GM12878 (cell line): Measurements from ENCODE around the gene SMARCA4.

ENCODE experiments used
- EZH2 ChIP-seq: IDR thresholded peaks from 2 replicates; pipeline ENCODE4 v1.6.1; 2012; ENCODE audit warnings: low read depth, mild to moderate bottlenecking, control low read depth, inconsistent platforms, low read length, borderline replicate concordance; ENCODE audit not compliant: control insufficient read depth
- NFIC ChIP-seq: IDR thresholded peaks from 2 replicates; pipeline ENCODE4 v1.6.1; 2012; ENCODE audit warnings: low read depth, mild to moderate bottlenecking, inconsistent platforms, low read length, moderate library complexity
- POLR2A ChIP-seq: IDR thresholded peaks from 2 replicates; pipeline ENCODE4 v1.6.1; 2011; ENCODE audit warnings: low read depth, mild to moderate bottlenecking, low read length
- POLR2AphosphoS5 ChIP-seq: IDR thresholded peaks from 2 replicates; pipeline ENCODE4 v1.6.1; 2011; ENCODE audit warnings: mild to moderate bottlenecking, low read length, inconsistent platforms
- SPI1 ChIP-seq: IDR thresholded peaks from 2 replicates; pipeline ENCODE4 v1.6.1; 2011; ENCODE audit warnings: low read depth, mild to moderate bottlenecking, low read length, moderate library complexity, borderline replicate concordance; ENCODE audit not compliant: insufficient read depth
- YY1 ChIP-seq: IDR thresholded peaks from 2 replicates; pipeline ENCODE4 v1.6.1; 2011; ENCODE audit warnings: low read depth, mild to moderate bottlenecking, low read length
- TF ChIP-seq, protein P1 (sequence below): IDR thresholded peaks from 2 replicates; pipeline ENCODE4 v1.6.1; 2012; ENCODE audit warnings: low read depth, low read length, improper control_type of control experiment
- TF ChIP-seq, protein P2 (sequence below), 3 experiments: IDR thresholded peaks in 2 of 3; conservative IDR thresholded peaks in 1 of 3; 2 replicates each; pipeline ENCODE4 v1.5.1; 2011; ENCODE audit warnings: low read depth in 3 of 3, low read length in 3 of 3, mild to moderate bottlenecking in 3 of 3, control low read depth in 2 of 3, moderate library complexity in 2 of 3, inconsistent platforms in 1 of 3, mixed read lengths in 1 of 3; ENCODE audit not compliant: control insufficient read depth in 2 of 3, insufficient read depth in 1 of 3; ENCODE audit errors: extremely low read depth in 1 of 3
- TF ChIP-seq, protein P3 (sequence below): IDR thresholded peaks from 2 replicates; pipeline ENCODE4 v1.6.1; 2012; ENCODE audit warnings: improper control_type of control experiment, low read depth, low read length; ENCODE audit not compliant: insufficient replicate concordance
- TF ChIP-seq, protein P4 (sequence below): fragments of 450-650 bp; formaldehyde crosslinking; IDR thresholded peaks from 2 replicates; pipeline ENCODE4 v1.4.0; 2020; ENCODE audit warnings: mild to moderate bottlenecking, moderate library complexity

DNA sequence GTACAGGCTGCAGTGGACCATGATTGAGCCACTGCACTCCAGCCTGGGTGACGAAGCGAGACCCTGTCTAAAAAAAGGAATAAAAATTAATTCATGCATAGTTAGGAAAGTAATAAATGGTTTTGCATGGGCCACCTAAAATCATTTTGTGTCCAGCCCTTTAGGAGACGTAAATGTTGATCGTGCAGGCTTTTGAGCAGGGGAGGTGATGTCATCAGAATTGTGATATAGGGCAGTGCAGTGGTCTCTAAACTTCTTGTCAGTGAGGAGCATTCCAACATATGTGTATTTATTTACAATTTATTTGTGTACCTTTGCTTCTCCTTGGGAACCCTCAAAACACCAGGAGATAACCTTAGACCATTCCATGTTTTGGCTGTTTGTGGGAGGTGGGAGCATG lies 3.0 kb downstream of the SMARCA4 start:
- TF ChIP-seq, protein P1, sequence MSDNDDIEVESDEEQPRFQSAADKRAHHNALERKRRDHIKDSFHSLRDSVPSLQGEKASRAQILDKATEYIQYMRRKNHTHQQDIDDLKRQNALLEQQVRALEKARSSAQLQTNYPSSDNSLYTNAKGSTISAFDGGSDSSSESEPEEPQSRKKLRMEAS: no peak
- no peak for TF ChIP-seq EZH2
- TF ChIP-seq, protein P2, sequence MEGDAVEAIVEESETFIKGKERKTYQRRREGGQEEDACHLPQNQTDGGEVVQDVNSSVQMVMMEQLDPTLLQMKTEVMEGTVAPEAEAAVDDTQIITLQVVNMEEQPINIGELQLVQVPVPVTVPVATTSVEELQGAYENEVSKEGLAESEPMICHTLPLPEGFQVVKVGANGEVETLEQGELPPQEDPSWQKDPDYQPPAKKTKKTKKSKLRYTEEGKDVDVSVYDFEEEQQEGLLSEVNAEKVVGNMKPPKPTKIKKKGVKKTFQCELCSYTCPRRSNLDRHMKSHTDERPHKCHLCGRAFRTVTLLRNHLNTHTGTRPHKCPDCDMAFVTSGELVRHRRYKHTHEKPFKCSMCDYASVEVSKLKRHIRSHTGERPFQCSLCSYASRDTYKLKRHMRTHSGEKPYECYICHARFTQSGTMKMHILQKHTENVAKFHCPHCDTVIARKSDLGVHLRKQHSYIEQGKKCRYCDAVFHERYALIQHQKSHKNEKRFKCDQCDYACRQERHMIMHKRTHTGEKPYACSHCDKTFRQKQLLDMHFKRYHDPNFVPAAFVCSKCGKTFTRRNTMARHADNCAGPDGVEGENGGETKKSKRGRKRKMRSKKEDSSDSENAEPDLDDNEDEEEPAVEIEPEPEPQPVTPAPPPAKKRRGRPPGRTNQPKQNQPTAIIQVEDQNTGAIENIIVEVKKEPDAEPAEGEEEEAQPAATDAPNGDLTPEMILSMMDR (IDR thresholded peaks at IDR 0.05 in 2 of 3, conservative IDR thresholded peaks at IDR 0.05 in 1 of 3; ENCODE audit: control insufficient read depth in 2 of 3, extremely low read depth in 1 of 3, insufficient read depth in 1 of 3, low read depth in 3 of 3, low read length in 3 of 3): no peak
- TF ChIP-seq, protein P3, sequence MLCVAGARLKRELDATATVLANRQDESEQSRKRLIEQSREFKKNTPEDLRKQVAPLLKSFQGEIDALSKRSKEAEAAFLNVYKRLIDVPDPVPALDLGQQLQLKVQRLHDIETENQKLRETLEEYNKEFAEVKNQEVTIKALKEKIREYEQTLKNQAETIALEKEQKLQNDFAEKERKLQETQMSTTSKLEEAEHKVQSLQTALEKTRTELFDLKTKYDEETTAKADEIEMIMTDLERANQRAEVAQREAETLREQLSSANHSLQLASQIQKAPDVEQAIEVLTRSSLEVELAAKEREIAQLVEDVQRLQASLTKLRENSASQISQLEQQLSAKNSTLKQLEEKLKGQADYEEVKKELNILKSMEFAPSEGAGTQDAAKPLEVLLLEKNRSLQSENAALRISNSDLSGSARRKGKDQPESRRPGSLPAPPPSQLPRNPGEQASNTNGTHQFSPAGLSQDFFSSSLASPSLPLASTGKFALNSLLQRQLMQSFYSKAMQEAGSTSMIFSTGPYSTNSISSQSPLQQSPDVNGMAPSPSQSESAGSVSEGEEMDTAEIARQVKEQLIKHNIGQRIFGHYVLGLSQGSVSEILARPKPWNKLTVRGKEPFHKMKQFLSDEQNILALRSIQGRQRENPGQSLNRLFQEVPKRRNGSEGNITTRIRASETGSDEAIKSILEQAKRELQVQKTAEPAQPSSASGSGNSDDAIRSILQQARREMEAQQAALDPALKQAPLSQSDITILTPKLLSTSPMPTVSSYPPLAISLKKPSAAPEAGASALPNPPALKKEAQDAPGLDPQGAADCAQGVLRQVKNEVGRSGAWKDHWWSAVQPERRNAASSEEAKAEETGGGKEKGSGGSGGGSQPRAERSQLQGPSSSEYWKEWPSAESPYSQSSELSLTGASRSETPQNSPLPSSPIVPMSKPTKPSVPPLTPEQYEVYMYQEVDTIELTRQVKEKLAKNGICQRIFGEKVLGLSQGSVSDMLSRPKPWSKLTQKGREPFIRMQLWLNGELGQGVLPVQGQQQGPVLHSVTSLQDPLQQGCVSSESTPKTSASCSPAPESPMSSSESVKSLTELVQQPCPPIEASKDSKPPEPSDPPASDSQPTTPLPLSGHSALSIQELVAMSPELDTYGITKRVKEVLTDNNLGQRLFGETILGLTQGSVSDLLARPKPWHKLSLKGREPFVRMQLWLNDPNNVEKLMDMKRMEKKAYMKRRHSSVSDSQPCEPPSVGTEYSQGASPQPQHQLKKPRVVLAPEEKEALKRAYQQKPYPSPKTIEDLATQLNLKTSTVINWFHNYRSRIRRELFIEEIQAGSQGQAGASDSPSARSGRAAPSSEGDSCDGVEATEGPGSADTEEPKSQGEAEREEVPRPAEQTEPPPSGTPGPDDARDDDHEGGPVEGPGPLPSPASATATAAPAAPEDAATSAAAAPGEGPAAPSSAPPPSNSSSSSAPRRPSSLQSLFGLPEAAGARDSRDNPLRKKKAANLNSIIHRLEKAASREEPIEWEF: no peak
- no peak for TF ChIP-seq SPI1
- TF ChIP-seq POLR2A: no peak
- TF ChIP-seq, protein P4, sequence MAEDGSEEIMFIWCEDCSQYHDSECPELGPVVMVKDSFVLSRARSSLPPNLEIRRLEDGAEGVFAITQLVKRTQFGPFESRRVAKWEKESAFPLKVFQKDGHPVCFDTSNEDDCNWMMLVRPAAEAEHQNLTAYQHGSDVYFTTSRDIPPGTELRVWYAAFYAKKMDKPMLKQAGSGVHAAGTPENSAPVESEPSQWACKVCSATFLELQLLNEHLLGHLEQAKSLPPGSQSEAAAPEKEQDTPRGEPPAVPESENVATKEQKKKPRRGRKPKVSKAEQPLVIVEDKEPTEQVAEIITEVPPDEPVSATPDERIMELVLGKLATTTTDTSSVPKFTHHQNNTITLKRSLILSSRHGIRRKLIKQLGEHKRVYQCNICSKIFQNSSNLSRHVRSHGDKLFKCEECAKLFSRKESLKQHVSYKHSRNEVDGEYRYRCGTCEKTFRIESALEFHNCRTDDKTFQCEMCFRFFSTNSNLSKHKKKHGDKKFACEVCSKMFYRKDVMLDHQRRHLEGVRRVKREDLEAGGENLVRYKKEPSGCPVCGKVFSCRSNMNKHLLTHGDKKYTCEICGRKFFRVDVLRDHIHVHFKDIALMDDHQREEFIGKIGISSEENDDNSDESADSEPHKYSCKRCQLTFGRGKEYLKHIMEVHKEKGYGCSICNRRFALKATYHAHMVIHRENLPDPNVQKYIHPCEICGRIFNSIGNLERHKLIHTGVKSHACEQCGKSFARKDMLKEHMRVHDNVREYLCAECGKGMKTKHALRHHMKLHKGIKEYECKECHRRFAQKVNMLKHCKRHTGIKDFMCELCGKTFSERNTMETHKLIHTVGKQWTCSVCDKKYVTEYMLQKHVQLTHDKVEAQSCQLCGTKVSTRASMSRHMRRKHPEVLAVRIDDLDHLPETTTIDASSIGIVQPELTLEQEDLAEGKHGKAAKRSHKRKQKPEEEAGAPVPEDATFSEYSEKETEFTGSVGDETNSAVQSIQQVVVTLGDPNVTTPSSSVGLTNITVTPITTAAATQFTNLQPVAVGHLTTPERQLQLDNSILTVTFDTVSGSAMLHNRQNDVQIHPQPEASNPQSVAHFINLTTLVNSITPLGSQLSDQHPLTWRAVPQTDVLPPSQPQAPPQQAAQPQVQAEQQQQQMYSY (CRISPR knock-in tag): no peak
- TF ChIP-seq YY1: no peak
- no peak for TF ChIP-seq POLR2AphosphoS5
- TF ChIP-seq NFIC: no peak
